Measurements from ENCODE around the gene RPL37. TPM values are rescaled to one million over a fixed set of nuclear protein-coding genes. Genes with fewer than 3 reads are reported as not detected.
"Not testable (repeated sequence)": the region's sequence is repeated elsewhere in the genome, so short reads cannot be mapped to it uniquely, and the experiment has no call there.

The RPL37 gene
- total RNA-seq (2014; rRNA removed; shearing (Covaris generic)), result 4,634 and 5,256 TPM in 2 replicates
- 345 and 817 TPM in 2 replicates for polyA plus RNA-seq (2015; cell fraction: cytosol; rRNA removed)
- polyA plus RNA-seq (2015; cell fraction: nucleus; rRNA removed), result 46.1 and 87.6 TPM in 2 replicates

- in situ Hi-C loops (cut with HindIII; ENCODE audit: low pct_unique_long_range_greater_than_20kb, low sequenced_read_pairs), result no loop called here
- peak; percentile 99 for DNase-seq (ENCODE audit: low read depth, low spot score)
Observed at GRCh38 chr5:40834849-40835787, at the start of gene RPL37. TSS of gene RPL37 (minus strand) at chr5:40835222. CDS start at chr5:40835185, 37 bp downstream.

- in situ Hi-C loops (cut with HindIII; ENCODE audit: low pct_unique_long_range_greater_than_20kb, low sequenced_read_pairs); DNase-seq (ENCODE audit: low read depth, low spot score): not testable (repeated sequence)
Observed at GRCh38 chr5:40883051-40883450, 48.0 kb upstream of the RPL37 start.

GRCh38 chr5:40882291-40882690 is 47.3 kb upstream of the RPL37 start:
- no peak for DNase-seq (ENCODE audit: low read depth, low spot score)
- in situ Hi-C loops (cut with HindIII; ENCODE audit: low pct_unique_long_range_greater_than_20kb, low sequenced_read_pairs), result no loop called here

- in situ Hi-C loops (cut with HindIII; ENCODE audit: low pct_unique_long_range_greater_than_20kb, low sequenced_read_pairs), result no loop called here
- peak; percentile 65 for DNase-seq (ENCODE audit: low read depth, low spot score)
Observed at GRCh38 chr5:40879163-40879942, 44.3 kb upstream of the RPL37 start.

GRCh38 chr5:40877371-40877988 is 42.5 kb upstream of the RPL37 start:
- DNase-seq (ENCODE audit: low read depth, low spot score), result no peak
- in situ Hi-C loops (cut with HindIII; ENCODE audit: low pct_unique_long_range_greater_than_20kb, low sequenced_read_pairs), result no loop called here

- in situ Hi-C loops (cut with HindIII; ENCODE audit: low pct_unique_long_range_greater_than_20kb, low sequenced_read_pairs), result no loop called here
Observed at GRCh38 chr5:40875958-40876357, 40.9 kb upstream of the RPL37 start.

GRCh38 chr5:40873286-40873880 is 38.4 kb upstream of the RPL37 start:
- in situ Hi-C loops (cut with HindIII; ENCODE audit: low pct_unique_long_range_greater_than_20kb, low sequenced_read_pairs), result no loop called here
- DNase-seq (ENCODE audit: low read depth, low spot score), result peak; percentile 22

More at GRCh38 chr5:40875958-40876357, 40.9 kb upstream of the RPL37 start:
- no peak for DNase-seq (ENCODE audit: low read depth, low spot score)

GRCh38 chr5:40872253-40872652 is 37.2 kb upstream of the RPL37 start:
- DNase-seq (ENCODE audit: low read depth, low spot score); in situ Hi-C loops (cut with HindIII; ENCODE audit: low pct_unique_long_range_greater_than_20kb, low sequenced_read_pairs): not testable (repeated sequence)

- DNase-seq (ENCODE audit: low read depth, low spot score), result no peak
- in situ Hi-C loops (cut with HindIII; ENCODE audit: low pct_unique_long_range_greater_than_20kb, low sequenced_read_pairs), result no loop called here
Observed at GRCh38 chr5:40871177-40871576, 36.2 kb upstream of the RPL37 start.

- in situ Hi-C loops (cut with HindIII; ENCODE audit: low pct_unique_long_range_greater_than_20kb, low sequenced_read_pairs), result no loop called here
- DNase-seq (ENCODE audit: low read depth, low spot score), result no peak
Observed at GRCh38 chr5:40869384-40869783, 34.4 kb upstream of the RPL37 start.

- DNase-seq (ENCODE audit: low read depth, low spot score), result no peak
- in situ Hi-C loops (cut with HindIII; ENCODE audit: low pct_unique_long_range_greater_than_20kb, low sequenced_read_pairs), result no loop called here
Observed at GRCh38 chr5:40866844-40867243, 31.8 kb upstream of the RPL37 start.

GRCh38 chr5:40865004-40865403 is 30.0 kb upstream of the RPL37 start:
- in situ Hi-C loops (cut with HindIII; ENCODE audit: low pct_unique_long_range_greater_than_20kb, low sequenced_read_pairs); DNase-seq (ENCODE audit: low read depth, low spot score): not testable (repeated sequence)

- in situ Hi-C loops (cut with HindIII; ENCODE audit: low pct_unique_long_range_greater_than_20kb, low sequenced_read_pairs), result no loop called here
- DNase-seq (ENCODE audit: low read depth, low spot score), result no peak
Observed at GRCh38 chr5:40860711-40861110, 25.7 kb upstream of the RPL37 start.

GRCh38 chr5:40853632-40854192 is 18.7 kb upstream of the RPL37 start:
- no peak for DNase-seq (ENCODE audit: low read depth, low spot score)
- in situ Hi-C loops (cut with HindIII; ENCODE audit: low pct_unique_long_range_greater_than_20kb, low sequenced_read_pairs), result no loop called here

- in situ Hi-C loops (cut with HindIII; ENCODE audit: low pct_unique_long_range_greater_than_20kb, low sequenced_read_pairs), result no loop called here
- no peak for DNase-seq (ENCODE audit: low read depth, low spot score)
Observed at GRCh38 chr5:40847525-40847924, 12.5 kb upstream of the RPL37 start.

GRCh38 chr5:40846371-40846770 is 11.3 kb upstream of the RPL37 start:
- in situ Hi-C loops (cut with HindIII; ENCODE audit: low pct_unique_long_range_greater_than_20kb, low sequenced_read_pairs), result no loop called here

GRCh38 chr5:40844565-40844964 is 9.5 kb upstream of the RPL37 start:
- no peak for DNase-seq (ENCODE audit: low read depth, low spot score)
- in situ Hi-C loops (cut with HindIII; ENCODE audit: low pct_unique_long_range_greater_than_20kb, low sequenced_read_pairs), result no loop called here

More at GRCh38 chr5:40846371-40846770, 11.3 kb upstream of the RPL37 start:
- no peak for DNase-seq (ENCODE audit: low read depth, low spot score)

Data from SK-MEL-5 (cell line).